ENCODE measurements around the gene ABCA4.

DNA sequence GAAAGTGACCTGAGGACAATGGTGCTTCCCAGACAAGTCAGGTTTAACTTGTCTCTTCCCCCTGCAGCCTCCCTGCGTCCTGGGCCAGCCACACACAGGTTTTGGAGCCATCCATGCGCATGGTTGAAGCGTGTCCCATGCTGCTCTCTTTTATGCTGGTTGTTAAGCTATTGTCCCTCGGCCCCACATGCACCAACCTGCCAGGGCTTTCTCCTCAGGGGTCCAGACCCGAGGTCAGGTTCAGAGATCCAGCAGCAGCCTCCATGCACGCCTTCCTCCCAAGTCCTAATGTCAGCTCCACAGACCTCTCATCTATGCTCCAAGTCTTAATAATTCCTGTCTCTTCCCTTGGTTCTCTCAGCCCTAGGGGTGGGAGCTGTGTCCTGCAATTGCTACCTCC is 1.6 kb downstream of the ABCA4 start:
- TF ChIP-seq ZNF70 (CRISPR knock-in tag; IDR thresholded peaks at IDR 0.05) = no peak
- no peak for TF ChIP-seq ZNF8 (CRISPR knock-in tag; IDR thresholded peaks at IDR 0.05)
- TF ChIP-seq RARB (CRISPR knock-in tag; IDR thresholded peaks at IDR 0.05) = no peak
- TF ChIP-seq, protein P1, sequence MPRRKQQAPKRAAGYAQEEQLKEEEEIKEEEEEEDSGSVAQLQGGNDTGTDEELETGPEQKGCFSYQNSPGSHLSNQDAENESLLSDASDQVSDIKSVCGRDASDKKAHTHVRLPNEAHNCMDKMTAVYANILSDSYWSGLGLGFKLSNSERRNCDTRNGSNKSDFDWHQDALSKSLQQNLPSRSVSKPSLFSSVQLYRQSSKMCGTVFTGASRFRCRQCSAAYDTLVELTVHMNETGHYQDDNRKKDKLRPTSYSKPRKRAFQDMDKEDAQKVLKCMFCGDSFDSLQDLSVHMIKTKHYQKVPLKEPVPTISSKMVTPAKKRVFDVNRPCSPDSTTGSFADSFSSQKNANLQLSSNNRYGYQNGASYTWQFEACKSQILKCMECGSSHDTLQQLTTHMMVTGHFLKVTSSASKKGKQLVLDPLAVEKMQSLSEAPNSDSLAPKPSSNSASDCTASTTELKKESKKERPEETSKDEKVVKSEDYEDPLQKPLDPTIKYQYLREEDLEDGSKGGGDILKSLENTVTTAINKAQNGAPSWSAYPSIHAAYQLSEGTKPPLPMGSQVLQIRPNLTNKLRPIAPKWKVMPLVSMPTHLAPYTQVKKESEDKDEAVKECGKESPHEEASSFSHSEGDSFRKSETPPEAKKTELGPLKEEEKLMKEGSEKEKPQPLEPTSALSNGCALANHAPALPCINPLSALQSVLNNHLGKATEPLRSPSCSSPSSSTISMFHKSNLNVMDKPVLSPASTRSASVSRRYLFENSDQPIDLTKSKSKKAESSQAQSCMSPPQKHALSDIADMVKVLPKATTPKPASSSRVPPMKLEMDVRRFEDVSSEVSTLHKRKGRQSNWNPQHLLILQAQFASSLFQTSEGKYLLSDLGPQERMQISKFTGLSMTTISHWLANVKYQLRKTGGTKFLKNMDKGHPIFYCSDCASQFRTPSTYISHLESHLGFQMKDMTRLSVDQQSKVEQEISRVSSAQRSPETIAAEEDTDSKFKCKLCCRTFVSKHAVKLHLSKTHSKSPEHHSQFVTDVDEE (CRISPR knock-in tag; IDR thresholded peaks at IDR 0.05) = no peak
- TF ChIP-seq, protein P2, sequence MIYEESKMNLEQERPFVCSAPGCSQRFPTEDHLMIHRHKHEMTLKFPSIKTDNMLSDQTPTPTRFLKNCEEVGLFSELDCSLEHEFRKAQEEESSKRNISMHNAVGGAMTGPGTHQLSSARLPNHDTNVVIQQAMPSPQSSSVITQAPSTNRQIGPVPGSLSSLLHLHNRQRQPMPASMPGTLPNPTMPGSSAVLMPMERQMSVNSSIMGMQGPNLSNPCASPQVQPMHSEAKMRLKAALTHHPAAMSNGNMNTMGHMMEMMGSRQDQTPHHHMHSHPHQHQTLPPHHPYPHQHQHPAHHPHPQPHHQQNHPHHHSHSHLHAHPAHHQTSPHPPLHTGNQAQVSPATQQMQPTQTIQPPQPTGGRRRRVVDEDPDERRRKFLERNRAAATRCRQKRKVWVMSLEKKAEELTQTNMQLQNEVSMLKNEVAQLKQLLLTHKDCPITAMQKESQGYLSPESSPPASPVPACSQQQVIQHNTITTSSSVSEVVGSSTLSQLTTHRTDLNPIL (CRISPR knock-in tag; IDR thresholded peaks at IDR 0.05; ENCODE audit: low read depth) = no peak
- no peak for TF ChIP-seq ZFP30 (CRISPR knock-in tag; IDR thresholded peaks at IDR 0.05)
- no peak for TF ChIP-seq ARNTL (CRISPR knock-in tag; IDR thresholded peaks at IDR 0.05; ENCODE audit: borderline replicate concordance, low read depth)
- no peak for TF ChIP-seq ISL1 (CRISPR knock-in tag; IDR thresholded peaks at IDR 0.05)
- TF ChIP-seq, protein P3, sequence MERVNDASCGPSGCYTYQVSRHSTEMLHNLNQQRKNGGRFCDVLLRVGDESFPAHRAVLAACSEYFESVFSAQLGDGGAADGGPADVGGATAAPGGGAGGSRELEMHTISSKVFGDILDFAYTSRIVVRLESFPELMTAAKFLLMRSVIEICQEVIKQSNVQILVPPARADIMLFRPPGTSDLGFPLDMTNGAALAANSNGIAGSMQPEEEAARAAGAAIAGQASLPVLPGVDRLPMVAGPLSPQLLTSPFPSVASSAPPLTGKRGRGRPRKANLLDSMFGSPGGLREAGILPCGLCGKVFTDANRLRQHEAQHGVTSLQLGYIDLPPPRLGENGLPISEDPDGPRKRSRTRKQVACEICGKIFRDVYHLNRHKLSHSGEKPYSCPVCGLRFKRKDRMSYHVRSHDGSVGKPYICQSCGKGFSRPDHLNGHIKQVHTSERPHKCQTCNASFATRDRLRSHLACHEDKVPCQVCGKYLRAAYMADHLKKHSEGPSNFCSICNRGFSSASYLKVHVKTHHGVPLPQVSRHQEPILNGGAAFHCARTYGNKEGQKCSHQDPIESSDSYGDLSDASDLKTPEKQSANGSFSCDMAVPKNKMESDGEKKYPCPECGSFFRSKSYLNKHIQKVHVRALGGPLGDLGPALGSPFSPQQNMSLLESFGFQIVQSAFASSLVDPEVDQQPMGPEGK (CRISPR knock-in tag; IDR thresholded peaks at IDR 0.05; ENCODE audit: borderline replicate concordance) = no peak

Data from SK-N-SH treated with all-trans-retinoic acid at 6 μM for 48 hours (cell line).